RWPE1 (cell line): ENCODE measurements around the gene LNX2.

Source experiments
- CTCF ChIA-PET: fragments of 350-600 bp; sonication (Branson Sonifier 250); formaldehyde crosslinking; extraction: SDS; loops from one replicate; lab custom pipeline; 2021; lab: Yijun Ruan, JAX
- POLR2A ChIA-PET: fragments of 400-600 bp; formaldehyde crosslinking; extraction: SDS; loops from one replicate; lab custom pipeline; 2020; ENCODE audit warnings: antibody characterized with exemption; ENCODE audit not compliant: low non-redundant PET; lab: Yijun Ruan, JAX
- DNase-seq: peaks from one replicate; pipeline ENCODE4 v3.0.0; 2012; ENCODE audit warnings: low spot score
- H3K27ac ChIP-seq: fragments of 450-650 bp; 2 replicates; pipeline ENCODE4 v1.5.1; 2017
- TF ChIP-seq, protein P1 (sequence below): fragments of 450-650 bp; conservative IDR thresholded peaks from 2 replicates; pipeline ENCODE4 v1.5.1; 2017; ENCODE audit warnings: low read depth, mild to moderate bottlenecking

Gene LNX2

DNA sequence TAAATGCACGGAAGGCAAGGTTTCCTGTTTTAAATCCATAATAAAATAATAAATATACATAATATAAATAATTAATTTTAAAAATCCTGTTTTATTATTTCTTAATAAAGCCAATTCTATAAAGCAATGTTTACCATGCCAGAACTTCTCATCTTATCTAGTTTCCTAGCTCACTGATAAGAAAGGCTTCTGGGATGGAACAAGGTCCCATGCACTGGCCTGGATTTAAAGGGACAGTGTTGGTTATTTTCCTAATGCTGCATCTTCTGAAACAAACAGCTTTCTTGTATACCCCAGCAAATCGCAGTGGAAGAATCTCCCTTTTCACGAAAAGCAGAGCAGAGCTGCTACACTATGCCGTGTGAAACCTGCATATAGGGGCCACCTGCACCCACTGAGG, 68.8 kb downstream of the LNX2 start:
- DNase-seq = no peak
- no peak overlapping the region for H3K27ac ChIP-seq
- TF ChIP-seq, protein P1, sequence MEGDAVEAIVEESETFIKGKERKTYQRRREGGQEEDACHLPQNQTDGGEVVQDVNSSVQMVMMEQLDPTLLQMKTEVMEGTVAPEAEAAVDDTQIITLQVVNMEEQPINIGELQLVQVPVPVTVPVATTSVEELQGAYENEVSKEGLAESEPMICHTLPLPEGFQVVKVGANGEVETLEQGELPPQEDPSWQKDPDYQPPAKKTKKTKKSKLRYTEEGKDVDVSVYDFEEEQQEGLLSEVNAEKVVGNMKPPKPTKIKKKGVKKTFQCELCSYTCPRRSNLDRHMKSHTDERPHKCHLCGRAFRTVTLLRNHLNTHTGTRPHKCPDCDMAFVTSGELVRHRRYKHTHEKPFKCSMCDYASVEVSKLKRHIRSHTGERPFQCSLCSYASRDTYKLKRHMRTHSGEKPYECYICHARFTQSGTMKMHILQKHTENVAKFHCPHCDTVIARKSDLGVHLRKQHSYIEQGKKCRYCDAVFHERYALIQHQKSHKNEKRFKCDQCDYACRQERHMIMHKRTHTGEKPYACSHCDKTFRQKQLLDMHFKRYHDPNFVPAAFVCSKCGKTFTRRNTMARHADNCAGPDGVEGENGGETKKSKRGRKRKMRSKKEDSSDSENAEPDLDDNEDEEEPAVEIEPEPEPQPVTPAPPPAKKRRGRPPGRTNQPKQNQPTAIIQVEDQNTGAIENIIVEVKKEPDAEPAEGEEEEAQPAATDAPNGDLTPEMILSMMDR = no peak
- ChIA-PET CTCF (interaction anchor here (0.6 to 0.8 kb wide), 3 partner anchors 22 to 125 kb away, joined by 3 to 4 read pairs (median 3); no protein-coding TSS in a partner anchor), POLR2A (no interaction called here)

DNA sequence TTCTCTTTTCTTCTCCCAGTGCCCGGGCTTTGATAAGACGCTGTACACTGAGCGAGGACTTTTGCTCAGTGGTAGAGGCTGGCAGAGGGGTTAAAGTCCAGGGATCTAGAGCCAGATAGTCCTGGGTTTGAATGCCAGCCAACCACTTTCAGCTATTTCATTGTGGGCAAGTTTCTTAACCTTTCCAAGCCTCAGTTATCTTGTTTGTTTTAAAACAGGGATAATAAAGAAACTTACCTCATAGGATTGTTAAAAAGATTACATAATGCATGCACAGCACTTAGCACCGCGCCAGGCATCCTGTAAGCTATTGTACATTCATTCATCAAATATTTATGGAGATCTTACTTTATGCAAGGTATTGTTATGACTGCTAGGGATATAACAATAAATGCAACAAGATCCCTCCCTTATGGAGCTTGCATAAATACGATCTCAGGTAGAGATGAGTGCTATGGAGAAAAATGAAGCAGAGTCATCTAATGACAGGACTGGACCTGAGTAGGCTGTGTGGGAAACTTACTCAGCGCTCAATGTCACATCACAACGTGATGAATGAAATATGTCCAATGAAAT, 70.8 kb downstream of the LNX2 start:
- TF ChIP-seq, protein P1 = no peak
- CTCF ChIA-PET = interaction anchor here (0.7 kb wide), 1 partner anchor 277 kb away, joined by 4 read pairs; no protein-coding TSS in a partner anchor
- POLR2A ChIA-PET = interaction anchor here (1.0 kb wide), 1 partner anchor 72 kb away, joined by 3 read pairs; no protein-coding TSS in a partner anchor
- DNase-seq = peak; percentile 63
- no peak overlapping the region for H3K27ac ChIP-seq

DNA sequence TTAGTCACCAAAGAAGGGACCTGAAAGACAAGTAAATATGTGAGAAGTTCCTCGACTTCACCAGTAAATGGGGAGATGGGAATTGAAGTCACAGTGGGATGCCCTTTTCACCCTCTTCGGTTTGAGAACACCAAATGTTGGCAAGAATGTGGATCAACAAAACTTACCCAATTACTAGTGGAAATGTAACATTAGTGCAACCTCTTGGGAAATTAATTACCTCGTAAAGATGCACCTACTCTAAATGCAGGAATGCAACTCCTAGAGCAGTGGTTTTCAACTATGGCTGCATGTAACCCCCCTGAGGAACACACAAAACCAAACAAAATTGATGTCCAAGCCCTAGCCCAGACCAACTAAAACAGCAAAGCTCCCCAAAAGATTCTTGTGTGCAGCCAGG, 78.1 kb downstream of the LNX2 start:
- no peak overlapping the region for H3K27ac ChIP-seq
- TF ChIP-seq, protein P1 = no peak
- no peak for DNase-seq
- ChIA-PET POLR2A (no interaction called here), CTCF (no interaction called here)

DNA sequence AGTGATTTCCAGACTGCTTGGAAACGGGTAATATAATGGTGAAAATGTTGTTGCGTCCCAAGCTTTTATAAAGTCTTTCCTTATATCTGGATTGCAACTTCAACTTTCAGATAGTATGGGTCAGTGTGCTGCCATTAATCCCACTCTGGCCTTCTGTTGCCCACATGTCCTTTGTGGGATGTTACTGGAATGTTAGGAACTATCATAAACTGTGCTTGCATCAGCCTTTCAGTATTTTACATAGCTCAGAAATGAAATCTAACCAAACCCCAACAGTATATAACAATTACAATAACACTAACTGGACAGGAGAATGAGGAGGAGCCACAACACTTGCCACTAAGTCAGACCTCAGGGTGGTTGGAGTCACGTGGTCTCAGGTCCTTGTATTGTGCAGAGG, 78.9 kb downstream of the LNX2 start:
- CTCF ChIA-PET = interaction anchor here (0.7 to 1.0 kb wide), 2 partner anchors 9 to 781 kb away, joined by 3 to 4 read pairs; no protein-coding TSS in a partner anchor
- no peak for DNase-seq
- TF ChIP-seq, protein P1 = no peak
- POLR2A ChIA-PET = no interaction called here
- H3K27ac ChIP-seq = no peak overlapping the region

DNA sequence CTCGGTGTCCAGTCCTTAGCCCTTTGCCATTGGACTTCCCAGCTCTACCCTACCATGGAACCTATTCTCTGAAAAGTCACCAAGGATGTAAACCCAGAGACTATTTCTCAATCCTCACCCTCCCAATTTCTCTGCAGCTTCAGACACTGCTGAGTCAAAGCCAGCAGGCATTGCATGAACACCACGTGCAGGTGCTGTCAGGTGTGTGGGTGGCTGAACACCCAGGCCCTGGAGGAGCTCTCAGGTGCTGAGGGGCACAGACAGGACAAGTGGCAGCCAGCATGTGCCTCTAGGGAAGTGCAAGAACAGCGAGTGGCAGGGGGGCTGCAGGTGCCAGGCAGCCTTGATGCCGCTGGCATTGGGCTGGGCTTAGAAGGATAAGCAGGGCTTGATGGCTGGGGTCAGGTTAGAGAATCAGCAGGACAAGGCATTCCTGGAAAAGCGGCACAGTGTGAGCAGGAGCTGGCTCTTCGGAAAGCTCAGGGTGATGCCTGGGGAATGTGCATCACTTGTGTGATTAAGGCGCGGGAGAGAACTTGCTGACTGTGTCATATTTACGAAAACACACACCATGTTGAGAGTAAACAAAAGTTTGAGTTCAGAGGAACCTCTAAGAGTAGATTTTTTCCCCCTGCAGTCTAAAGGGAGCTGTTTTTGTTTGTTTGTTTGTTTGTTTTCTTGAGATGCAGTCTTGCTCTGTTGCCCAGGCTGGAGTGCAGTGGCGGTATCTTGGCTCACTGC, 83.8 kb downstream of the LNX2 start:
- TF ChIP-seq, protein P1 = no peak
- no peak for DNase-seq
- ChIA-PET CTCF (no interaction called here), POLR2A (no interaction called here)
- no peak overlapping the region for H3K27ac ChIP-seq

DNA sequence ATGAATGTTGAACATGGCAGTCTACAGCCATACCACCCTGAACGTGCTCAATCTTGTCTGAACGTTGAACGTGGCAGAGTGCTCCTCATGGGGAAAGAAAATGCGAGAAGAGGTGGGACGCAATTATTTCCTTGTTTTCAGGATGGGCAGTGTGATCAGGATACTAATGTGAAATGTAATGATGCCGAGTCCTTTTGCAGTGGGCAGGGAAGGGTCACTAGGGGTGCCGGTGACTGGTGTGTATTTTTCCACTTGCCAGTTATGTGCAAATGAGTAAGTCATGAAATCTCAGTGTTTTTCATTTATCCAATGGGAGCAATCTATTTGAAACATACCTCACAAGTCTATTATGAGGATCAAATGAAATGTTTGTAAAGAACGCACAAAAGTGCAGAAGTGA, 84.8 kb downstream of the LNX2 start:
- TF ChIP-seq, protein P1 = no peak
- DNase-seq = no peak
- no peak overlapping the region for H3K27ac ChIP-seq
- POLR2A ChIA-PET = no interaction called here
- CTCF ChIA-PET = interaction anchor here (0.9 kb wide), 1 partner anchor 419 kb away, joined by 6 read pairs; no protein-coding TSS in a partner anchor
